GM03348 (cell line): Measurements from ENCODE around the gene AJAP1.

Experiments used
- DNase-seq: peaks from one replicate; pipeline ENCODE4 v3.0.0; 2012; ENCODE audit warnings: low spot score

Gene AJAP1

GRCh38 chr1:4837031-4837600, 182.7 kb downstream of the AJAP1 start:
- no peak for DNase-seq

- DNase-seq = no peak
Observed at GRCh38 chr1:4837752-4838151, 183.3 kb downstream of the AJAP1 start.

DNA sequence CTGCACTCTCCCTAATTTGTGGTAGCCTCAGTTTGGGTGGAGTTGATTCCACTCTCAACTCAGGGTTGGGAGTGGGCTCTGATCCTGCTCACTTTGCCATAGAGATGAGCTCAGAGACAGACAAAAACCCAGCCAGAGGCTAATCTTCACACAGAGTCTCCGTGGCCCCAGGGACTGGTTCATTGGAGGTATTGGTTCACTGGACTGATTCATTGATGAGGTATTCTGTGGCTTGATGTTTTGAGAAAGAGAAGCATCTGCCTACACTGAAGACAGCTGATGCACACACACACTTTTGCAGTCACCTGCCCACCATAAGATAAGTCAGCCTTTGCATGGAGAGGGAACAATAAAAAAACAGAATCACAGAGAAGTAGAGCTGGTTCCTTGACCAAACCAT, 183.8 kb downstream of the AJAP1 start:
- DNase-seq = no peak
